Esophagus squamous epithelium (tissue), 4 donors: ENCODE measurements around the gene UCP2.

Experiments
- POLR2A ChIP-seq, 4 donors: fragments of 450-650 bp; IDR thresholded peaks; one replicate each; pipeline ENCODE4 v1.6.1; 2017; ENCODE audit warnings: antibody characterized with exemption in 4 of 4, mild to moderate bottlenecking in 4 of 4, moderate library complexity in 3 of 4
- TF ChIP-seq, protein P1 (sequence below), 6 experiments: fragments of 450-650 bp in 4 of 6; fragments of 200-600 bp in 2 of 6; sonication (generic) in 2 of 6; IDR thresholded peaks; one replicate each; pipeline ENCODE4 v1.5.1; 2016 to 2019; ENCODE audit warnings: antibody characterized with exemption in 6 of 6, mild to moderate bottlenecking in 4 of 6, moderate library complexity in 4 of 6

DNA sequence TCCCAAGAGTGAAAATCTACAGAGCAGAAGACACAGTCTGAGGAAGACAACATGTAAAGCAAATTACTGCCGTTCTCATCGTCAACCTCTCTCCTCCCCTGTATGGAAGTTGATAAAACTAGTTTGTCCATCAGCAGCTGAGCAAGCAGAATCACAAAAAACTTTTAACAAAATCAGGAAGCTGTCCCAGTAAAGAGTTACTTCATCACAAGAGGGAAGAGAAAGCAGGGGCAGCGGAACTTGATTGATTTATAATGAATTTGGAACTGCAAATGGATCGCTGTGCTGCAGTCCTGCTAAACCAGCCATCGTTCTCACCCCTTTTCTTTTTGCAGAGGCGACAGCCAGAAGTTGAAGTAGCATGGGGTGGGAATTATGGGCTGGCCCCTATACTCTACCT, 39.9 kb upstream of the UCP2 start:
- TF ChIP-seq POLR2A (IDR thresholded peaks at IDR 0.05) = no peak
- TF ChIP-seq, protein P1, sequence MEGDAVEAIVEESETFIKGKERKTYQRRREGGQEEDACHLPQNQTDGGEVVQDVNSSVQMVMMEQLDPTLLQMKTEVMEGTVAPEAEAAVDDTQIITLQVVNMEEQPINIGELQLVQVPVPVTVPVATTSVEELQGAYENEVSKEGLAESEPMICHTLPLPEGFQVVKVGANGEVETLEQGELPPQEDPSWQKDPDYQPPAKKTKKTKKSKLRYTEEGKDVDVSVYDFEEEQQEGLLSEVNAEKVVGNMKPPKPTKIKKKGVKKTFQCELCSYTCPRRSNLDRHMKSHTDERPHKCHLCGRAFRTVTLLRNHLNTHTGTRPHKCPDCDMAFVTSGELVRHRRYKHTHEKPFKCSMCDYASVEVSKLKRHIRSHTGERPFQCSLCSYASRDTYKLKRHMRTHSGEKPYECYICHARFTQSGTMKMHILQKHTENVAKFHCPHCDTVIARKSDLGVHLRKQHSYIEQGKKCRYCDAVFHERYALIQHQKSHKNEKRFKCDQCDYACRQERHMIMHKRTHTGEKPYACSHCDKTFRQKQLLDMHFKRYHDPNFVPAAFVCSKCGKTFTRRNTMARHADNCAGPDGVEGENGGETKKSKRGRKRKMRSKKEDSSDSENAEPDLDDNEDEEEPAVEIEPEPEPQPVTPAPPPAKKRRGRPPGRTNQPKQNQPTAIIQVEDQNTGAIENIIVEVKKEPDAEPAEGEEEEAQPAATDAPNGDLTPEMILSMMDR (IDR thresholded peaks at IDR 0.05) = no peak
